Right lobe of liver (tissue), 6 donors: ENCODE measurements around the gene CENPI. TPM values are rescaled to one million over a fixed set of nuclear protein-coding genes. Genes with fewer than 3 reads are reported as not detected.

Source experiments
- ATAC-seq, 4 donors: fragments of 200-7000 bp; cut with Tn5 transposase; one replicate each; pipeline ENCODE4 v1.9.1; 2020; ENCODE audit warnings: mild to moderate bottlenecking in 4 of 4, moderate library complexity in 4 of 4
- DNase-seq, 3 donors: peaks; one replicate each; pipeline ENCODE4 v3.0.0-alpha.2; 2020
- H3K27ac ChIP-seq, 3 donors: fragments of 200-600 bp; one replicate each; pipeline ENCODE4 v1.8.0; 2022
- H3K27me3 ChIP-seq, 2 donors: fragments of 200-600 bp; one replicate each; pipeline ENCODE4 v1.8.0; 2022
- H3K36me3 ChIP-seq, 4 donors: fragments of 200-600 bp; sonication (generic) in 1 of 4; one replicate each; pipeline versions ENCODE4 v1.5.1 to v1.8.0; 2017 to 2022; ENCODE audit warnings: control low read depth in 1 of 4
- H3K4me1 ChIP-seq, 4 donors: fragments of 200-600 bp; sonication (generic) in 1 of 4; one replicate each; pipeline versions ENCODE4 v1.5.1 to v1.8.0; 2017 to 2022; ENCODE audit warnings: control low read depth in 1 of 4
- H3K4me3 ChIP-seq, 3 donors: fragments of 200-600 bp; one replicate each; pipeline ENCODE4 v1.8.0; 2022
- H3K9me3 ChIP-seq, 4 donors: fragments of 200-600 bp; sonication (generic) in 1 of 4; one replicate each; pipeline versions ENCODE4 v1.5.1 to v1.8.0; 2017 to 2022; ENCODE audit warnings: control low read depth in 1 of 4
- CTCF ChIP-seq, 4 donors: fragments of 200-600 bp in 3 of 4; fragments of 450-650 bp in 1 of 4; IDR thresholded peaks; one replicate each; pipeline versions ENCODE4 v1.5.1 to v1.8.0; 2016 to 2022; ENCODE audit warnings: antibody characterized with exemption in 4 of 4, mild to moderate bottlenecking in 2 of 4
- POLR2A ChIP-seq: fragments of 450-650 bp; IDR thresholded peaks from one replicate; pipeline ENCODE4 v1.6.1; 2017; ENCODE audit warnings: antibody characterized with exemption, mild to moderate bottlenecking
- WGBS: methylation state at CpG from one replicate; pipeline ENCODE4 v1.1.6; 2018; ENCODE audit warnings: low coverage, low lambda C conversion rate; ENCODE audit not compliant: insufficient coverage; ENCODE audit errors: missing lambda C conversion rate; 5-methylcytosine and 5-hydroxymethylcytosine counted together
- intact Hi-C, 2 donors: fragments of 100-400 bp; cut with DNase I; formaldehyde crosslinking; loops; one replicate each; pipeline versions ENCODE4 v1.11.2 to v1.14.1; 2022
- total RNA-seq, 6 experiments: library from RNA; depleted of rRNA in 2 of 6; stranded (reverse); fragments of >200 nt in 2 of 6; fragmentation: NEBNext Ultra II Directional in 3 of 6; extraction: Animal tissue kit (Norgen Biotek cat#: 25700) in 3 of 6; gene quantifications; one replicate each; pipeline versions ENCODE4 v1.1.0 to v1.2.4, GENCODE V29; 2016 to 2023
- donor health status: DM: no; HTN: yes; CAD: no.
- donor health status: DM: no; HTN: no; CAD: no.
- donor health status: DM: no; HTN: no; CAD: no.
- donor health status: DM: no; HTN: yes; CAD: no.
- donor health status: DM: no; HTN: yes; CAD: no.

The CENPI gene
- total RNA-seq, 6 experiments from 2014 or later = 0.13 to 1.3 (median 0.54) TPM

DNA sequence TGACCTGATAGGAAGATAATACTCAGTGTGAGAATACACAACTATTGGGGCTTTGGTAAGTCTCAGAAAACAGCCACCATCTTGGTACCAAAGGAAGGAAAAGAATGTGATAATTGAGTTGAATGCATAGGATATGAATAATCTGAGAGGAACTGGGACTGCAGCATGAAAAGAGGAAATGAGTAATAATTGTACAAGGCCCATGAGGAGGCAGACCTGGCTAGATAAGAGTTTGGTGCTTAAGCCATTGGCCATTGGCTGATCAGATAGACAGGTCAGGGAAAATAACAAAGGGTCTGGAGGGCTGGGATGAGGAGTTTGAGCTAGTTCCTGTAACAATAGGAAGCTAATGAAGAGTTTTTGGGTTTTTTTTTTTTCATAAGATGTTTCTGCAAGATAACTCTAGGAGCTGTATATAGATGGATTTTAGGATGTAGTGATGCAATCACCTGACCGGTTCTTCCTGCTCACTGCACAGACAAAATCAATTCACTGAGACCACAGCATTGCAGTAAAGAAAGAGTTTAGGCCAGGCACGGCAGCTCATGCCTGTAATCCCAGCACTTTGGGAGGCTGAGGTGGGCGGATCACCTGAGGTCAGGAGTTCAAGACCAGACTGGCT, 40.8 kb upstream of the CENPI start:
- no peak for ATAC-seq

GRCh38 chrX:101062176-101062575, 35.8 kb upstream of the CENPI start:
- intact Hi-C loops = no loop called here
- no peaks in the 10 kb centered on the region for H3K27me3 ChIP-seq
- DNase-seq (no peak), ATAC-seq (no peak)
- H3K9me3 ChIP-seq = no peaks in the 10 kb centered on the region
- no peak overlapping the region for H3K4me3 ChIP-seq
- no peaks in the 10 kb centered on the region for H3K36me3 ChIP-seq
- H3K4me1 ChIP-seq = no peaks in the 10 kb centered on the region
- no peak for TF ChIP-seq CTCF (IDR thresholded peaks at IDR 0.05)
- no peak for TF ChIP-seq POLR2A
- no peak overlapping the region for H3K27ac ChIP-seq

More for the DNA sequence above, 40.8 kb upstream of the CENPI start:
- no peaks in the 10 kb centered on the region for H3K27me3 ChIP-seq
- intact Hi-C loops = no loop called here
- H3K27ac ChIP-seq = no peak overlapping the region
- no peak overlapping the region for H3K4me3 ChIP-seq
- H3K4me1 ChIP-seq = no peaks in the 10 kb centered on the region
- no peak for DNase-seq
- 33% methylated on average over 1 of the region's 3 CpGs for WGBS
- TF ChIP-seq CTCF (IDR thresholded peaks at IDR 0.05) (no peak), POLR2A (no peak)
- H3K9me3 ChIP-seq = no peaks in the 10 kb centered on the region
- H3K36me3 ChIP-seq = no peaks in the 10 kb centered on the region

DNA sequence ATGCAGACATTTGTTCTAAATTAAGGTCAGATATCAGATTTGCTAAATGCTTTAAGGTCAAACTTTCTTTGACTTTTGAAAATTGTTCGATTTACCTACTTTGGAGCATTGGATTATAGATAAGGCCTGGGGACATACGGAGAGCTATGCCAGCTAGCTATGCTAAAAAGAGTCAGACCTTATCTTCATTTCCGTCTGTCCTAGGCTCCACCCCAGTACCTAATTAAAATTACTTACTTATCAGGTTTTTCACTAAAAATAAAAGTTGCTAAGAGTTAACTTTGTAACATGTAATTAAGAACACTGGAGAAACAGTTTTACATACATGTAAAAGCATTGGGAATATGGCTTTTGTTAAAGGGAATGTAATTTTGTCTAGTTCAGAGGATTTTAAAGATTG, 26.4 kb upstream of the CENPI start:
- no peaks in the 10 kb centered on the region for H3K36me3 ChIP-seq
- 50% methylated on average over 3 of the region's 3 CpGs for WGBS
- TF ChIP-seq CTCF (IDR thresholded peaks at IDR 0.05) (no peak), POLR2A (no peak)

DNA sequence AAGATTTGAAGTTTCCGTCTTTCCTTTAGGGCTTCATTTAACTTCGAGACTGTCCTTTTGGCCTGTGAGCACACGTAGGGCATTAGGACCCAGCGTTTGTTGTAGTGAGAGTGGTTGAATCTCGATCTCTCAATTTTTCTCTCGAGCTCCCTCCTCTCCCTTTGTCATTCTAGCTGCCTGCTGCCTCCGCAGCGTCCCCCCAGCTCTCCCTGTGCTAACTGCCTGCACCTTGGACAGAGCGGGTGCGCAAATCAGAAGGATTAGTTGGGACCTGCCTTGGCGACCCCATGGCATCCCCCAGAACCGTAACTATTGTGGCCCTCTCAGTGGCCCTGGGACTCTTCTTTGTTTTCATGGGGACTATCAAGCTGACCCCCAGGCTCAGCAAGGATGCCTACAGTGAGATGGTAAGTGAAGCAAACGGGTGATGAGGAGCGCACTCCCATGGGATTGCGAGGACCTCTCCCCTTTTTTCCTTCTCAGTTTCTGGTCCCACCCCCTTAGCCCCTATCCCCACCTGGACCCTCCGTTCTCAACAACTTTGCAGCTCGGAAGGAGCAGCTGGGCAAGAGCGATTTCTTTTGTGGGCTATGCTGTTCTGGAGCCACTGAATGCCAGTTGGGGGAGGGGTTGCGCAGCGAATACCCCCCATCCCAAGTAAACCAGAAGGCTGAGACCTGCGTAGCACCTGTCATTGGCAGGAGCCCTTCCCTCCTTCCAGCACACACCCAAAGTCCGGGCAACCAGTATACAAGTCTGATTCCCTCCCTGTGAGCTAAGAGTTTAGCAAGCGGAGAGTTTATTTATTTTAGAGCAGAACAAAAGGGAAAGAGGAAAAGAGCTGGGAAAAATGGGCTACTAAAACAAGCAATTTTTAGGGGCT, 19.0 kb upstream of the CENPI start, which contains the start of gene TMEM35A:
TMEM35A (plus strand) TSS at position 164 of the 883 bp plus-strand sequence; CDS start at position 288, 124 bp downstream.
- no peaks in the 10 kb centered on the region for H3K36me3 ChIP-seq
- no peak for TF ChIP-seq CTCF (IDR thresholded peaks at IDR 0.05)
- no peak for TF ChIP-seq POLR2A
- no peaks in the 10 kb centered on the region for H3K9me3 ChIP-seq
- H3K4me1 ChIP-seq = no peaks in the 10 kb centered on the region
- WGBS = 14% methylated on average over 19 of the region's 23 CpGs
- no peak within 1 kb of the TSS for H3K27ac ChIP-seq
- H3K4me3 ChIP-seq = no peak within 1 kb of the TSS
- ATAC-seq = no peak
- DNase-seq = no peak
- no peaks in the 10 kb centered on the region for H3K27me3 ChIP-seq
- intact Hi-C loops = no loop called here

More for the DNA sequence above, 26.4 kb upstream of the CENPI start:
- no peak overlapping the region for H3K4me3 ChIP-seq
- H3K9me3 ChIP-seq = no peaks in the 10 kb centered on the region
- intact Hi-C loops = no loop called here
- no peak overlapping the region for H3K27ac ChIP-seq
- no peaks in the 10 kb centered on the region for H3K4me1 ChIP-seq
- ATAC-seq = no peak
- DNase-seq = no peak
- H3K27me3 ChIP-seq = no peaks in the 10 kb centered on the region
